Erythroblast (primary cell): Measurements from ENCODE around the gene PARD3.

Experiments
- GATA1 ChIP-seq: IDR thresholded peaks from 2 replicates; pipeline ENCODE4 v1.6.1; 2011; ENCODE audit warnings: low read depth, mild to moderate bottlenecking, control low read depth, low read length, moderate library complexity
- POLR2A ChIP-seq: IDR thresholded peaks from 2 replicates; pipeline ENCODE4 v1.6.1; 2011; ENCODE audit warnings: mild to moderate bottlenecking, low read length

DNA sequence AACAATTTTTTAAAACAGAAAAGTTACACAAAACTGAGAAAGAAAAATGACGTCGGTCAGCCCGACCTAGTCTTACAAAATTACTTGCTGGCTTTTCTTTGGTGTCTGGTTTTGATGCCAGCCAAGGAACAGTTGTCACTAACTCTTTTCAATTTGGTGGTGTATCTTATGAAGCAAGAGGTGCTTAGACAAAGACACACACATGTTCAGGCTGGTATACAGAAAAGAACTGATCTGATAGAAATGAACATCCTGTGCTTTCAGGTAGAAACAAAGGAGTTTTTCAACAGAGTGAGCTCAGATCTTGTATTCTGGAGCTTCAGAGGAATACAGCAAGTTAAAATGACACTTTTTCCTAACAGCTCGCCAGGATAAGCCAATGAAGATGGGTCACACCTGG lies 43.6 kb downstream of the PARD3 start:
- TF ChIP-seq POLR2A: no peak
- no peak for TF ChIP-seq GATA1
